Smooth muscle cell (in vitro differentiated cells): ENCODE data around the gene DUS1L. TPM values are rescaled to one million over a fixed set of nuclear protein-coding genes. Genes with fewer than 3 reads are reported as not detected.

Experiments
- DNase-seq: peaks from one replicate; lab custom pipeline; 2025; ENCODE audit not compliant: unreplicated experiment; lab: John Stamatoyannopoulos, UW
- H2AFZ ChIP-seq: fragments of 200-600 bp; sonication (generic); 2 replicates; pipeline ENCODE4 v1.6.0; 2016; ENCODE audit warnings: antibody characterized with exemption, low read depth, mild to moderate bottlenecking
- H3F3A ChIP-seq: fragments of 200-600 bp; sonication (generic); 2 replicates; pipeline ENCODE4 v1.6.0; 2017; ENCODE audit warnings: antibody characterized with exemption, low read depth
- H3K27ac ChIP-seq: fragments of 200-600 bp; sonication (generic); 2 replicates; pipeline ENCODE4 v1.5.1; 2016; ENCODE audit warnings: low read depth, mild to moderate bottlenecking
- H3K27me3 ChIP-seq: fragments of 200-600 bp; sonication (generic); 2 replicates; pipeline ENCODE4 v1.6.1; 2016; ENCODE audit warnings: low read depth, mild to moderate bottlenecking
- H3K36me3 ChIP-seq: fragments of 200-600 bp; sonication (generic); 2 replicates; pipeline ENCODE4 v1.5.1; 2016; ENCODE audit warnings: low read depth
- H3K4me1 ChIP-seq: fragments of 200-600 bp; sonication (generic); 2 replicates; pipeline ENCODE4 v1.5.1; 2016; ENCODE audit warnings: low read depth
- H3K4me2 ChIP-seq: fragments of 200-600 bp; sonication (generic); 2 replicates; pipeline ENCODE4 v1.6.0; 2016; ENCODE audit warnings: mild to moderate bottlenecking
- H3K4me3 ChIP-seq: fragments of 200-600 bp; sonication (generic); 2 replicates; pipeline ENCODE4 v1.5.1; 2016; ENCODE audit warnings: mild to moderate bottlenecking
- H3K79me2 ChIP-seq: fragments of 200-600 bp; sonication (generic); 2 replicates; pipeline ENCODE4 v1.6.0; 2016; ENCODE audit warnings: low read depth, mild to moderate bottlenecking
- H3K9ac ChIP-seq: fragments of 200-600 bp; sonication (generic); 2 replicates; pipeline ENCODE4 v1.6.0; 2016; ENCODE audit warnings: low read depth
- H3K9me3 ChIP-seq: fragments of 200-600 bp; sonication (generic); replicated peaks from 2 replicates; pipeline ENCODE4 v1.5.1; 2016; ENCODE audit warnings: low read depth
- H4K20me1 ChIP-seq: fragments of 200-600 bp; sonication (generic); 2 replicates; pipeline ENCODE4 v1.6.0; 2016; ENCODE audit warnings: low read depth
- WGBS: methylation state at CpG from one replicate; pipeline ENCODE4 v1.1.7; 2016; ENCODE audit warnings: low lambda C conversion rate; 5-methylcytosine and 5-hydroxymethylcytosine counted together
- polyA plus RNA-seq: library from polyadenylated mRNA; unstranded; fragments of >200 nt; fragmentation: Nextera tagmentation; extraction: Ambion mirVana; gene quantifications from 2 replicates; pipeline ENCODE4 v1.2.1, GENCODE V29; 2016
- total RNA-seq: library from RNA; depleted of rRNA; stranded (reverse); fragments of >200 nt; gene quantifications from 2 replicates; pipeline ENCODE4 v1.2.3, GENCODE V29; 2014
- TF ChIP-seq, protein P1 (sequence below): fragments of 200-600 bp; sonication (generic); IDR thresholded peaks from 2 replicates; pipeline ENCODE4 v1.5.1; 2017; ENCODE audit warnings: borderline replicate concordance, mild to moderate bottlenecking, antibody characterized with exemption; ENCODE audit not compliant: insufficient read depth, poor library complexity, severe bottlenecking

DUS1L gene
- total and polyA plus RNA-seq, 2 experiments from 2014 or later, result 49.4 to 125 TPM

- Histone ChIP-seq H2AFZ (no peak overlapping the region), H3K36me3 (no peaks in the 10 kb centered on the region), H3K9ac (no peak overlapping the region), H3K27ac (no peak overlapping the region), H3K27me3 (no peaks in the 10 kb centered on the region), H3K9me3 (no peaks in the 10 kb centered on the region), H3K79me2 (no peaks in the 10 kb centered on the region), H3K4me1 (peaks cover 1% of the 10 kb centered on the region), H3K4me3 (no peak overlapping the region), H3F3A (no peaks in the 10 kb centered on the region), H4K20me1 (no peaks in the 10 kb centered on the region), H3K4me2 (no peak overlapping the region)
- TF ChIP-seq, protein P1, sequence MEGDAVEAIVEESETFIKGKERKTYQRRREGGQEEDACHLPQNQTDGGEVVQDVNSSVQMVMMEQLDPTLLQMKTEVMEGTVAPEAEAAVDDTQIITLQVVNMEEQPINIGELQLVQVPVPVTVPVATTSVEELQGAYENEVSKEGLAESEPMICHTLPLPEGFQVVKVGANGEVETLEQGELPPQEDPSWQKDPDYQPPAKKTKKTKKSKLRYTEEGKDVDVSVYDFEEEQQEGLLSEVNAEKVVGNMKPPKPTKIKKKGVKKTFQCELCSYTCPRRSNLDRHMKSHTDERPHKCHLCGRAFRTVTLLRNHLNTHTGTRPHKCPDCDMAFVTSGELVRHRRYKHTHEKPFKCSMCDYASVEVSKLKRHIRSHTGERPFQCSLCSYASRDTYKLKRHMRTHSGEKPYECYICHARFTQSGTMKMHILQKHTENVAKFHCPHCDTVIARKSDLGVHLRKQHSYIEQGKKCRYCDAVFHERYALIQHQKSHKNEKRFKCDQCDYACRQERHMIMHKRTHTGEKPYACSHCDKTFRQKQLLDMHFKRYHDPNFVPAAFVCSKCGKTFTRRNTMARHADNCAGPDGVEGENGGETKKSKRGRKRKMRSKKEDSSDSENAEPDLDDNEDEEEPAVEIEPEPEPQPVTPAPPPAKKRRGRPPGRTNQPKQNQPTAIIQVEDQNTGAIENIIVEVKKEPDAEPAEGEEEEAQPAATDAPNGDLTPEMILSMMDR, result no peak
- DNase-seq, result no peak
- WGBS, result 94% methylated on average over 15 of the region's 15 CpGs
Observed at GRCh38 chr17:82009413-82009812, 56.2 kb downstream of the DUS1L start.

GRCh38 chr17:82008941-82009405 lies 56.6 kb downstream of the DUS1L start:
- no peak overlapping the region for H2AFZ ChIP-seq
- no peak overlapping the region for H3K9ac ChIP-seq
- TF ChIP-seq, protein P1, result no peak
- no peaks in the 10 kb centered on the region for H3K27me3 ChIP-seq
- H3K9me3 ChIP-seq, result no peaks in the 10 kb centered on the region
- no peaks in the 10 kb centered on the region for H3K79me2 ChIP-seq
- H3K27ac ChIP-seq, result no peak overlapping the region
- WGBS, result 95% methylated on average over 27 of the region's 28 CpGs
- H3K4me3 ChIP-seq, result no peak overlapping the region
- no peaks in the 10 kb centered on the region for H4K20me1 ChIP-seq
- no peak for DNase-seq
- H3K36me3 ChIP-seq, result no peaks in the 10 kb centered on the region
- no peak overlapping the region for H3K4me2 ChIP-seq
- peaks cover 6% of the 10 kb centered on the region for H3K4me1 ChIP-seq
- H3F3A ChIP-seq, result no peaks in the 10 kb centered on the region

- Histone ChIP-seq H3K27me3 (no peaks in the 10 kb centered on the region), H4K20me1 (no peaks in the 10 kb centered on the region), H3K36me3 (no peaks in the 10 kb centered on the region), H3K27ac (no peak overlapping the region), H3K9me3 (no peaks in the 10 kb centered on the region), H3F3A (no peaks in the 10 kb centered on the region), H3K79me2 (no peaks in the 10 kb centered on the region), H2AFZ (no peak overlapping the region), H3K4me2 (no peak overlapping the region), H3K4me1 (peaks cover 6% of the 10 kb centered on the region), H3K4me3 (no peak overlapping the region), H3K9ac (no peak overlapping the region)
- TF ChIP-seq, protein P1, result no peak
- no peak for DNase-seq
- 95% methylated on average over 22 of the region's 26 CpGs for WGBS
Observed at GRCh38 chr17:82008258-82008940, 57.2 kb downstream of the DUS1L start.

Other genes starting within 250 kb of the DUS1L start
- 85.1 and 85.8 TPM in 2 replicates for gene MCRIP1, start 232.5 kb downstream of the DUS1L start, total RNA-seq
- gene MCRIP1, start 232.5 kb downstream of the DUS1L start, polyA plus RNA-seq, result 194 and 208 TPM in 2 replicates
- 0.58 and 3.1 TPM in 2 replicates for gene PPP1R27, start 230.8 kb downstream of the DUS1L start, total RNA-seq
- gene PPP1R27, start 230.8 kb downstream of the DUS1L start, polyA plus RNA-seq, result 0.79 and 1.6 TPM in 2 replicates
- 1,406 and 1,593 TPM in 2 replicates for gene P4HB, start 205.3 kb downstream of the DUS1L start, total RNA-seq
- 1,326 and 1,526 TPM in 2 replicates for gene P4HB, start 205.3 kb downstream of the DUS1L start, polyA plus RNA-seq
- gene ARHGDIA, start 194.5 kb downstream of the DUS1L start, total RNA-seq, result 67.6 and 256 TPM in 2 replicates
- 353 and 360 TPM in 2 replicates for gene ARHGDIA, start 194.5 kb downstream of the DUS1L start, polyA plus RNA-seq
- gene ALYREF, start 174.2 kb downstream of the DUS1L start, total RNA-seq, result 58.9 and 75.9 TPM in 2 replicates
- 123 and 136 TPM in 2 replicates for gene ALYREF, start 174.2 kb downstream of the DUS1L start, polyA plus RNA-seq
- gene ANAPC11, start 174.1 kb downstream of the DUS1L start, total RNA-seq, result 147 and 222 TPM in 2 replicates
- gene ANAPC11, start 174.1 kb downstream of the DUS1L start, polyA plus RNA-seq, result 428 and 444 TPM in 2 replicates
- 7.9 TPM in 1 of 2 replicates, not detected in the other for gene NPB, start 163.6 kb downstream of the DUS1L start, total RNA-seq
- 13.6 and 14.4 TPM in 2 replicates for gene NPB, start 163.6 kb downstream of the DUS1L start, polyA plus RNA-seq
- 10.3 and 11.4 TPM in 2 replicates for gene PCYT2, start 154.4 kb downstream of the DUS1L start, total RNA-seq
- 27.9 and 50.6 TPM in 2 replicates for gene PCYT2, start 154.4 kb downstream of the DUS1L start, polyA plus RNA-seq
- gene SIRT7, start 147.6 kb downstream of the DUS1L start, total RNA-seq, result 9.5 and 19.9 TPM in 2 replicates
- 10.1 and 27.9 TPM in 2 replicates for gene SIRT7, start 147.6 kb downstream of the DUS1L start, polyA plus RNA-seq
- gene MAFG, start 138.1 kb downstream of the DUS1L start, total RNA-seq, result 13.7 and 15.3 TPM in 2 replicates
- 30.3 and 39.0 TPM in 2 replicates for gene MAFG, start 138.1 kb downstream of the DUS1L start, polyA plus RNA-seq
- gene PYCR1, start 128.5 kb downstream of the DUS1L start, total RNA-seq, result 144 and 157 TPM in 2 replicates
- gene PYCR1, start 128.5 kb downstream of the DUS1L start, polyA plus RNA-seq, result 213 and 339 TPM in 2 replicates
- gene MYADML2, start 118.6 kb downstream of the DUS1L start, total RNA-seq, result not detected in 2 replicates
- 0.82 TPM in 1 of 2 replicates, not detected in the other for gene MYADML2, start 118.6 kb downstream of the DUS1L start, polyA plus RNA-seq
- gene NOTUM, start 104.6 kb downstream of the DUS1L start, total RNA-seq, result 0.90 and 1.3 TPM in 2 replicates
- 0.24 and 2.9 TPM in 2 replicates for gene NOTUM, start 104.6 kb downstream of the DUS1L start, polyA plus RNA-seq
- 12.3 and 28.4 TPM in 2 replicates for gene ASPSCR1, start 88.2 kb downstream of the DUS1L start, total RNA-seq
- gene ASPSCR1, start 88.2 kb downstream of the DUS1L start, polyA plus RNA-seq, result 36.5 and 44.0 TPM in 2 replicates
- 44.6 and 50.4 TPM in 2 replicates for gene CENPX, start 42.9 kb downstream of the DUS1L start, total RNA-seq
- 57.5 and 72.8 TPM in 2 replicates for gene CENPX, start 42.9 kb downstream of the DUS1L start, polyA plus RNA-seq
- gene LRRC45, start 42.5 kb downstream of the DUS1L start, total RNA-seq, result 7.0 and 9.6 TPM in 2 replicates
- gene LRRC45, start 42.5 kb downstream of the DUS1L start, polyA plus RNA-seq, result 7.4 and 13.5 TPM in 2 replicates
- gene RAC3, start 34.1 kb downstream of the DUS1L start, total RNA-seq, result 29.2 and 33.0 TPM in 2 replicates
- gene RAC3, start 34.1 kb downstream of the DUS1L start, polyA plus RNA-seq, result 12.1 and 15.3 TPM in 2 replicates
- 34.9 and 46.4 TPM in 2 replicates for gene DCXR, start 28.1 kb downstream of the DUS1L start, total RNA-seq
- 84.4 and 89.4 TPM in 2 replicates for gene DCXR, start 28.1 kb downstream of the DUS1L start, polyA plus RNA-seq
- 20.3 and 27.1 TPM in 2 replicates for gene RFNG, start 14.0 kb downstream of the DUS1L start, total RNA-seq
- 54.9 and 58.8 TPM in 2 replicates for gene RFNG, start 14.0 kb downstream of the DUS1L start, polyA plus RNA-seq
- 72.0 and 93.7 TPM in 2 replicates for gene GPS1, start 13.9 kb downstream of the DUS1L start, total RNA-seq
- gene GPS1, start 13.9 kb downstream of the DUS1L start, polyA plus RNA-seq, result 134 and 143 TPM in 2 replicates
- 46.6 and 49.4 TPM in 2 replicates for gene FASN, start 32.4 kb upstream of the DUS1L start, total RNA-seq
- gene FASN, start 32.4 kb upstream of the DUS1L start, polyA plus RNA-seq, result 48.4 and 49.3 TPM in 2 replicates
- gene CCDC57, start 147.0 kb upstream of the DUS1L start, total RNA-seq, result 11.4 and 18.3 TPM in 2 replicates
- 23.1 and 34.6 TPM in 2 replicates for gene CCDC57, start 147.0 kb upstream of the DUS1L start, polyA plus RNA-seq
- gene SLC16A3, start 163.2 kb upstream of the DUS1L start, total RNA-seq, result 151 and 180 TPM in 2 replicates
- 83.3 and 96.1 TPM in 2 replicates for gene SLC16A3, start 163.2 kb upstream of the DUS1L start, polyA plus RNA-seq
- 51.6 and 75.3 TPM in 2 replicates for gene CSNK1D, start 207.9 kb upstream of the DUS1L start, total RNA-seq
- 135 and 172 TPM in 2 replicates for gene CSNK1D, start 207.9 kb upstream of the DUS1L start, polyA plus RNA-seq